Epithelial cell of esophagus (primary cell): ENCODE data around the gene SMIM11.

Experiments
- DNase-seq: peaks from one replicate; pipeline ENCODE4 v3.0.0; 2010; ENCODE audit warnings: low read depth
- H3K4me3 ChIP-seq: 2 replicates; pipeline ENCODE4 v1.5.1; 2011; ENCODE audit warnings: mild to moderate bottlenecking, low read length, control low read depth
- CTCF ChIP-seq: IDR thresholded peaks from 2 replicates; pipeline ENCODE4 v1.5.1; 2011; ENCODE audit warnings: low read depth, mild to moderate bottlenecking, low read length, control low read depth, inconsistent platforms; ENCODE audit not compliant: insufficient read depth; ENCODE audit errors: missing control alignments

SMIM11 gene

GRCh38 chr21:34344584-34344983 lies 30.7 kb upstream of the SMIM11 start:
- no peak for DNase-seq
- TF ChIP-seq CTCF, result no peak
- H3K4me3 ChIP-seq, result no peak overlapping the region

- no peak for TF ChIP-seq CTCF
- no peak for DNase-seq
Observed at GRCh38 chr21:34345091-34345871, 30.0 kb upstream of the SMIM11 start.

GRCh38 chr21:34345892-34346291 lies 29.4 kb upstream of the SMIM11 start:
- no peak for TF ChIP-seq CTCF
- H3K4me3 ChIP-seq, result no peak overlapping the region
- DNase-seq, result no peak

More at GRCh38 chr21:34345091-34345871, 30.0 kb upstream of the SMIM11 start:
- H3K4me3 ChIP-seq, result no peak overlapping the region

GRCh38 chr21:34348890-34349519 lies 26.3 kb upstream of the SMIM11 start:
- DNase-seq, result no peak
- no peak for TF ChIP-seq CTCF
- no peak overlapping the region for H3K4me3 ChIP-seq

GRCh38 chr21:34351786-34352241 lies 23.5 kb upstream of the SMIM11 start:
- peak; percentile 27 for DNase-seq
- H3K4me3 ChIP-seq, result no peak overlapping the region
- TF ChIP-seq CTCF, result peak; percentile 60

- DNase-seq, result no peak
- TF ChIP-seq CTCF, result no peak
- H3K4me3 ChIP-seq, result no peak overlapping the region
Observed at GRCh38 chr21:34352556-34352955, 22.8 kb upstream of the SMIM11 start.

- no peak overlapping the region for H3K4me3 ChIP-seq
- no peak for DNase-seq
- TF ChIP-seq CTCF, result no peak
Observed at GRCh38 chr21:34353182-34353581, 22.1 kb upstream of the SMIM11 start.
